ENCODE results near the gene SLC5A6.

- TF ChIP-seq POLR2AphosphoS5 (IDR thresholded peaks at IDR 0.05; ENCODE audit: borderline replicate concordance, low read depth, low read length): no peak
- TF ChIP-seq EZH2 (IDR thresholded peaks at IDR 0.05): no peak
Measured at GRCh38 chr2:27250652-27251379, 38.7 kb upstream of the SLC5A6 start.

All from SK-N-MC (cell line).